ENCODE measurements around the gene GNG12. TPM values are rescaled to one million over a fixed set of nuclear protein-coding genes. Genes with fewer than 3 reads are reported as not detected.

GNG12 gene
- total RNA-seq, 3 donors from 2014 or later: 85.0 to 191 (median 158) TPM

DNA sequence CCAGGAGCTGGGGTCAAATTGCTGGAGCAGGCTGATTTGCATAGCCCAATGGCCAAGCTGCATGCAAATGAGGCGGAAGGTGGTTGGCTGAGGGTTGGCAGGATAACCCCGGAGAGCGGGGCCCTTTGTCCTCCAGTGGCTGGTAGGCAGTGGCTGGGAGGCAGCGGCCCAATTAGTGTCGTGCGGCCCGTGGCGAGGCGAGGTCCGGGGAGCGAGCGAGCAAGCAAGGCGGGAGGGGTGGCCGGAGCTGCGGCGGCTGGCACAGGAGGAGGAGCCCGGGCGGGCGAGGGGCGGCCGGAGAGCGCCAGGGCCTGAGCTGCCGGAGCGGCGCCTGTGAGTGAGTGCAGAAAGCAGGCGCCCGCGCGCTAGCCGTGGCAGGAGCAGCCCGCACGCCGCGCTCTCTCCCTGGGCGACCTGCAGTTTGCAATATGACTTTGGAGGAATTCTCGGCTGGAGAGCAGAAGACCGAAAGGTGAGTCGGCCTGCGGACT lies 148.2 kb downstream of the GNG12 start, which contains the start of gene GADD45A:
TSS of gene GADD45A (plus strand) at position 135 of the 491 bp plus-strand sequence. CDS start at position 429, 294 bp downstream.
- intact Hi-C loops (cut with DNase I, micrococcal nuclease): loop anchor here in 1 of 2 donors (10.0 kb wide), 1 partner anchor 70 kb away; no protein-coding TSS in a partner anchor
- Histone ChIP-seq H3K36me3 (ENCODE audit: low read depth) (peaks cover 4% of the 10 kb centered on the region), H3K4me3 (peak within 1 kb of the TSS; percentile 78), H3K4me1 (ENCODE audit: low read depth) (peaks cover 26% of the 10 kb centered on the region), H3K9me3 (no peaks in the 10 kb centered on the region)
- DNase-seq: peak; percentile 98 to 99 (median 99)
- peak; percentile 88 for ATAC-seq
- TF ChIP-seq, protein P1, sequence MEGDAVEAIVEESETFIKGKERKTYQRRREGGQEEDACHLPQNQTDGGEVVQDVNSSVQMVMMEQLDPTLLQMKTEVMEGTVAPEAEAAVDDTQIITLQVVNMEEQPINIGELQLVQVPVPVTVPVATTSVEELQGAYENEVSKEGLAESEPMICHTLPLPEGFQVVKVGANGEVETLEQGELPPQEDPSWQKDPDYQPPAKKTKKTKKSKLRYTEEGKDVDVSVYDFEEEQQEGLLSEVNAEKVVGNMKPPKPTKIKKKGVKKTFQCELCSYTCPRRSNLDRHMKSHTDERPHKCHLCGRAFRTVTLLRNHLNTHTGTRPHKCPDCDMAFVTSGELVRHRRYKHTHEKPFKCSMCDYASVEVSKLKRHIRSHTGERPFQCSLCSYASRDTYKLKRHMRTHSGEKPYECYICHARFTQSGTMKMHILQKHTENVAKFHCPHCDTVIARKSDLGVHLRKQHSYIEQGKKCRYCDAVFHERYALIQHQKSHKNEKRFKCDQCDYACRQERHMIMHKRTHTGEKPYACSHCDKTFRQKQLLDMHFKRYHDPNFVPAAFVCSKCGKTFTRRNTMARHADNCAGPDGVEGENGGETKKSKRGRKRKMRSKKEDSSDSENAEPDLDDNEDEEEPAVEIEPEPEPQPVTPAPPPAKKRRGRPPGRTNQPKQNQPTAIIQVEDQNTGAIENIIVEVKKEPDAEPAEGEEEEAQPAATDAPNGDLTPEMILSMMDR (IDR thresholded peaks at IDR 0.05): no peak

DNA sequence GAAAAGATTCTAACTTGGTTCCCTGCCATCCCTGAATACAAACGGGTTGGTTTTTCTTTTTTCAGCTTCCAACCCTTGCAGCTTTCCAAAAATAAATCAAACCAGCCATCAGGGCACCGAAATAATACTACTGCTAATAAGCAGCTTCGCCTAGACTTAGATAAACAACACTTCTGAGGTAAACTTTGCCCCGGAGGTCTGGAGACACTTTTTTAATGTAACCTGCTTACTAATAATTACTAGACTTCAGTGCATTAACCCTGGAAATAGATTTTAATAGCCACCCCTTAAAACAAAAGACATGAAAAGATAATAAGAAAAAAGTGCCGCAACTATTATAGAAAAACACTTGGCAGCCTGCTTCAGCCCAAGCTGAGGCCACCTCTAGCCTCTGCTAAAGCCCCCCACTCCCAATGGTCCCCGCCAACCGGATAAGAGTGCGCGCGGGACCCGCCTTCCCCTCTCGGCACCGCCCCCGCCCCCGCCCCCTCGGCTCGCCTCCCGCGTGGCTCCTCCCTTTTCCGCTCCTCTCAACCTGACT lies 148.7 kb downstream of the GNG12 start:
- ATAC-seq: no peak
- intact Hi-C loops (cut with DNase I, micrococcal nuclease): loop anchor here in 1 of 2 donors (10.0 kb wide), 1 partner anchor 70 kb away; no protein-coding TSS in a partner anchor
- no peak overlapping the region for H3K4me3 ChIP-seq
- H3K4me1 ChIP-seq (ENCODE audit: low read depth): peaks cover 26% of the 10 kb centered on the region
- no peak for DNase-seq
- no peaks in the 10 kb centered on the region for H3K9me3 ChIP-seq
- H3K36me3 ChIP-seq (ENCODE audit: low read depth): peaks cover 4% of the 10 kb centered on the region
- TF ChIP-seq, protein P1 (IDR thresholded peaks at IDR 0.05): no peak

GRCh38 chr1:67683766-67684525 lies 149.3 kb downstream of the GNG12 start:
- peaks cover 4% of the 10 kb centered on the region for H3K36me3 ChIP-seq (ENCODE audit: low read depth)
- peaks cover 26% of the 10 kb centered on the region for H3K4me1 ChIP-seq (ENCODE audit: low read depth)
- TF ChIP-seq, protein P1 (IDR thresholded peaks at IDR 0.05): no peak
- H3K9me3 ChIP-seq: no peaks in the 10 kb centered on the region
- intact Hi-C loops (cut with DNase I, micrococcal nuclease): loop anchor here in 1 of 2 donors (10.0 kb wide), 1 partner anchor 71 kb away; no protein-coding TSS in a partner anchor
- DNase-seq (peak in 1 of 3 donors; percentile 33), ATAC-seq (no peak)
- H3K4me3 ChIP-seq: no peak overlapping the region

GRCh38 chr1:67683316-67683715 lies 150.0 kb downstream of the GNG12 start:
- H3K9me3 ChIP-seq: no peaks in the 10 kb centered on the region
- DNase-seq: no peak

DNA sequence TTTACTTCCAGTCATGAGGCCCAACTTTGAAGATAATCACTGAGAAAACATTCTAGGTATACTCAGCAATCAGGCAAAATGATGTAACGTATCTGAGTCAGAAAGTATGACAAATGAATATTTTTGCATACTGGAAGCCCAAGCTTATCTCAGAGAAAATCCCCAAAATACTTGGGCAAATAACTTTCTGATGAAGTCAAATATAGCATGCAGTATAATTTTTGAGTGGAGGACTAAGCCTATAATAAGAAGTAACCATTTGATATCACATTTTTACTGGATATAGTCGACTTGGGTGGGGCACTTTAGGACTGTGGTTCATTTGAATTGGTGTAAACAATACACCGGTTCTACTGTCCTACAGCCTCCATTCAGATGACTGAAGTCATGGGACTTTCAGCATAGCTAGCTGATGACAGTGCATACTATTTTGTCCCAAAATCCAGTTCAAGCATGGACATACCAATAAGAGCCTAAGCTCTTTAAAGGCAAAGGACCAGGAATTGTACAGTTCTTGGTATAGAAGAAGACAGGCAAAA lies 150.5 kb downstream of the GNG12 start:
- no peak for DNase-seq
- peaks cover 20% of the 10 kb centered on the region for H3K4me1 ChIP-seq (ENCODE audit: low read depth)
- H3K9me3 ChIP-seq: no peaks in the 10 kb centered on the region
- H3K36me3 ChIP-seq (ENCODE audit: low read depth): peaks cover 4% of the 10 kb centered on the region
- no peak overlapping the region for H3K4me3 ChIP-seq
- TF ChIP-seq, protein P1 (IDR thresholded peaks at IDR 0.05): no peak
- intact Hi-C loops (cut with DNase I, micrococcal nuclease): loop anchor here in 1 of 2 donors (10.0 kb wide), 1 partner anchor 72 kb away; no protein-coding TSS in a partner anchor
- ATAC-seq: no peak

More at GRCh38 chr1:67683316-67683715, 150.0 kb downstream of the GNG12 start:
- intact Hi-C loops (cut with DNase I, micrococcal nuclease): loop anchor here in 1 of 2 donors (10.0 kb wide), 1 partner anchor 71 kb away; no protein-coding TSS in a partner anchor
- H3K4me1 ChIP-seq (ENCODE audit: low read depth): peaks cover 26% of the 10 kb centered on the region
- TF ChIP-seq, protein P1 (IDR thresholded peaks at IDR 0.05): no peak
- ATAC-seq: no peak
- no peak overlapping the region for H3K4me3 ChIP-seq
- H3K36me3 ChIP-seq (ENCODE audit: low read depth): peaks cover 4% of the 10 kb centered on the region

All from mucosa of descending colon (tissue), 3 donors.